SK-MEL-5 (cell line): ENCODE results near the gene LRRC40. TPM values are rescaled to one million over a fixed set of nuclear protein-coding genes. Genes with fewer than 3 reads are reported as not detected.

Experiments used
- DNase-seq: peaks from one replicate; pipeline ENCODE4 v3.0.0-alpha.2; 2016; ENCODE audit warnings: low read depth, low spot score
- in situ Hi-C: cut with HindIII; loops from 2 replicates; pipeline ENCODE4 v1.10.0; 2016; ENCODE audit warnings: low sequenced_read_pairs, high pct_unique_total_duplicates, low pct_unique_long_range_greater_than_20kb
- small RNA-seq, 2 experiments: library from RNA; depleted of rRNA; stranded (forward); fragments of <200 nt; gene quantifications; one replicate each; pipeline ENCODE3, GENCODE V24; 2014
- total RNA-seq: library from RNA; depleted of rRNA; stranded (reverse); fragments of >200 nt; shearing (Covaris generic); gene quantifications from 2 replicates; pipeline ENCODE4 v1.2.3, GENCODE V29; 2014; rRNA removed

Gene LRRC40
- total RNA-seq, 1 experiment from 2014 or later = 12.5 TPM

- in situ Hi-C loops = no loop called here
- DNase-seq = no peak
Observed at GRCh38 chr1:70150444-70150843, 54.9 kb downstream of the LRRC40 start.

GRCh38 chr1:70146488-70146887 is 58.9 kb downstream of the LRRC40 start:
- DNase-seq = no peak
- in situ Hi-C loops = no loop called here

GRCh38 chr1:70143048-70143659 is 62.2 kb downstream of the LRRC40 start:
- DNase-seq = peak; percentile 45
- in situ Hi-C loops = no loop called here

DNA sequence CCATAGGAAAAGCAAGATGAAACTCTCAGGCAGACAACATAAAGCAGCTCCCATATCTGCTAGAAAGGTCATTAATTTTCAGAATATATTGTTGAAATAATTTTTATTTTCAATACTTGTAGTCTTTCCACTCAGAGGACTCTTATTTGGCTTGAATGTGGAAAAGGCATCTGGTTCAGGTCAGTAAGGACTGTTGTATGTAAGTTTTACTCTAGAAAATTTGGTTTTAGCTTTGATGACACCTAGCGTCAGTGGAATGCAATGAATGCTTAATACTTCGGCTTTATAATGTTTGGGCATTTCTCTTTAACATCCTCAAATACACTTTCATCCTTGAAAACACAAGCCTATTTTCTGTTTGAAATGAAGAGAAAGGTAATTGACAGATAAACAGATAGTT is 63.3 kb downstream of the LRRC40 start:
- DNase-seq = peak; percentile 38
- in situ Hi-C loops = no loop called here

- no peak for DNase-seq
- in situ Hi-C loops = no loop called here
Observed at GRCh38 chr1:70140894-70141293, 64.5 kb downstream of the LRRC40 start.

- in situ Hi-C loops = no loop called here
- no peak for DNase-seq
Observed at GRCh38 chr1:70140343-70140742, 65.0 kb downstream of the LRRC40 start.

DNA sequence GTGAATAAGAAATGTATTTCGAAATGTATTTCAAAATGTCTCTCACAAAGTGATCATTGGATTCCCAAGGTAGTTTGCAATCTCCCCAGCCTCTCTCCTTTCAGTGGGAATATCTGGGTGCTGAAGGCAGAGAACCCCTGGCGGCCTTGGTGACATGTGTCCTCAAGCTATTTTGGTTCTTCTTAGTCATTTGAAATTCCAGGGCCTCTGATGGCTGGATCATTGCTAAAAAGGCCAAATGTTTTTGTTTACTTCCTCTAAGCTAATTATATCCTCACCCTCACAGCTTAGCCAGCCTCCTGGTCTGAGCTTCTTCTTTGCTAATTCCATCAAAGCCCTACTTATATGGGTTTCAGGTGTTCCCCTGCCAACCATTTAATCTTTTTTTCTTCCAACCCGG is 71.2 kb downstream of the LRRC40 start:
- DNase-seq = no peak
- in situ Hi-C loops = no loop called here

GRCh38 chr1:70117046-70117445 is 88.3 kb downstream of the LRRC40 start:
- DNase-seq = no peak
- in situ Hi-C loops = no loop called here

- no peak for DNase-seq
- in situ Hi-C loops = no loop called here
Observed at GRCh38 chr1:70115315-70115714, 90.1 kb downstream of the LRRC40 start.

- in situ Hi-C loops = no loop called here
- DNase-seq = peak; percentile 40
Observed at GRCh38 chr1:70112838-70113237, 92.5 kb downstream of the LRRC40 start.

GRCh38 chr1:70109241-70109640 is 96.1 kb downstream of the LRRC40 start:
- DNase-seq = no peak
- in situ Hi-C loops = no loop called here

DNA sequence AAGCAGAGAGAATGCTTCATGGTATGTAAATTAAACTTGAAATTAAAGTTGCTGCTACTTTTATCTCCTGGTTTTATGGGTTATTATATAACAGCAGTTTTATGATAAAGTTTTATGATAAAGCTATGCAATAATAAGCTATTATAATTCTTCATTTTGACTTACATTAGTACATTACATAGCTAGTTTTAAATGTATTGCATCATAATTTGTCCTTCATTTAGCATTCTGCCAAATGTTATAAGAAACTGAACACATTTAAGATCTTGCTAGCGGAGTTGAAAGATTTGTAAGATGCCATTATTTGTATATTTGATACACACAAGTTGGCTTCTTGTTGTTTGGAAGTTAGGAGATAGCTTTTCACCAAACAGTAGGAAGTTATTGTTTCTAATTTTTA is 101.6 kb downstream of the LRRC40 start:
- no peak for DNase-seq
- in situ Hi-C loops = no loop called here

DNA sequence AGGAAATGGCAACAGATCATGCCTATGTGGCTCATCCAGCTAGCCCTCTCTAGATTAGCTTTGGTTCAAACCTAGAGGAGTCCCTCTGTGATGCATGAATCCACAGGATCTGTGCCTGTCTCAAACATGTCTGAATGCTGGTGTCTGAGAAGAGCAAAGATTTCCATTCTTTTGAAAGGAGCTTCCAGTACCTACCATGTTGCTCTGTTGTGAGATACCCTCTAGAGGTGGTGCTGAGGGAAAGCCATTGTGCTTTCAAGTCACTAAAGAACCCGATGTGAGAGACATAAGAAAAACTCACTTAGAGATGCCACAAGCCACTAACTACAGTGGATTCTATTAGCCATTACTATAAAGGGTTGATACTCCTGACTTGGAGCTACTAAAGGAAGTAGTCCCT is 103.6 kb downstream of the LRRC40 start:
- in situ Hi-C loops = no loop called here
- DNase-seq = no peak

GRCh38 chr1:70101231-70101630 is 104.1 kb downstream of the LRRC40 start:
- in situ Hi-C loops = no loop called here

More at GRCh38 chr1:70101231-70101630, 104.1 kb downstream of the LRRC40 start:
- no peak for DNase-seq

Small RNA genes lying within 50 kb of the gene (small RNA-seq; reads per million reads assigned to genes)
- gene RN7SL242P = 0 to 0.33 reads per million in 2 experiments

Other genes with a start within 250 kb of the LRRC40 start
- gene SRSF11, start 15.8 kb upstream of the LRRC40 start, total RNA-seq = 73.3 and 77.3 TPM in 2 replicates
- gene ANKRD13C, start 149.1 kb upstream of the LRRC40 start, total RNA-seq = 18.0 and 20.0 TPM in 2 replicates
- gene CTH, start 205.7 kb upstream of the LRRC40 start, total RNA-seq = 9.5 and 10.6 TPM in 2 replicates